Esophagus (tissue), 2 donors: ENCODE data around the gene EML4. TPM values are rescaled to one million over a fixed set of nuclear protein-coding genes. Genes with fewer than 3 reads are reported as not detected.

Experiments used
- H3K27ac ChIP-seq, 2 donors: one replicate each; pipeline ENCODE4 v1.5.1; 2013; ENCODE audit warnings: low read depth in 2 of 2, mild to moderate bottlenecking in 2 of 2, inconsistent platforms in 1 of 2, low read length in 1 of 2, moderate library complexity in 1 of 2
- H3K27me3 ChIP-seq, 2 donors: one replicate each; pipeline ENCODE4 v1.6.1; 2013; ENCODE audit warnings: low read length in 2 of 2, control low read depth in 1 of 2, mild to moderate bottlenecking in 1 of 2; ENCODE audit not compliant: insufficient read depth in 2 of 2, control insufficient read depth in 1 of 2
- H3K36me3 ChIP-seq, 2 donors: one replicate each; pipeline ENCODE4 v1.6.1; 2013; ENCODE audit warnings: low read length in 1 of 2; ENCODE audit not compliant: control insufficient read depth in 2 of 2, insufficient read depth in 2 of 2
- H3K4me1 ChIP-seq, 2 donors: one replicate each; pipeline ENCODE4 v1.6.1; 2013; ENCODE audit warnings: low read length in 1 of 2; ENCODE audit not compliant: control insufficient read depth in 2 of 2, insufficient read depth in 2 of 2
- H3K4me3 ChIP-seq, 2 donors: one replicate each; pipeline ENCODE4 v1.5.1; 2013; ENCODE audit warnings: low read length in 2 of 2, mild to moderate bottlenecking in 2 of 2, low read depth in 1 of 2, moderate library complexity in 1 of 2
- H3K9me3 ChIP-seq, 2 donors: one replicate each; pipeline ENCODE4 v1.6.1; 2013; ENCODE audit warnings: mild to moderate bottlenecking in 2 of 2, low read depth in 1 of 2, low read length in 1 of 2, moderate library complexity in 1 of 2; ENCODE audit not compliant: control insufficient read depth in 2 of 2, insufficient read depth in 1 of 2
- WGBS, 2 donors: extraction: QIAGEN DNeasy Blood & Tissue Kit; methylation state at CpG; one replicate each; pipeline ENCODE4 v1.1.7; 2013; 5-methylcytosine and 5-hydroxymethylcytosine counted together
- polyA plus RNA-seq, 2 donors: library from polyadenylated mRNA; stranded (reverse); fragments of 200-250 nt; gene quantifications; one replicate each; pipeline ENCODE4 v1.2.3, GENCODE V29; 2013
- donor health status: healthy with polysubstance abuse.
- donor health status: Bipolar disorder and iron deficiency.

The EML4 gene
- polyA plus RNA-seq, 2 donors, result 8.7 to 9.6 TPM

GRCh38 chr2:42183775-42184174, 14.6 kb downstream of the EML4 start:
- Histone ChIP-seq H3K36me3 (no peaks in the 10 kb centered on the region), H3K27me3 (no peaks in the 10 kb centered on the region), H3K27ac (no peak overlapping the region), H3K4me3 (no peak overlapping the region), H3K4me1 (no peaks in the 10 kb centered on the region), H3K9me3 (no peaks in the 10 kb centered on the region)
- 52 to 87% methylated on average over 1 of the region's 1 CpG for WGBS, 2 donors

- no peaks in the 10 kb centered on the region for H3K27me3 ChIP-seq
- H3K9me3 ChIP-seq, result no peaks in the 10 kb centered on the region
- H3K27ac ChIP-seq, result no peak overlapping the region
- H3K4me1 ChIP-seq, result no peaks in the 10 kb centered on the region
- 89% methylated on average over 3 of the region's 3 CpGs for WGBS, 2 donors
- H3K36me3 ChIP-seq, result no peaks in the 10 kb centered on the region
- no peak overlapping the region for H3K4me3 ChIP-seq
Observed at GRCh38 chr2:42184346-42184745, 15.2 kb downstream of the EML4 start.

GRCh38 chr2:42185220-42185921, 16.2 kb downstream of the EML4 start:
- Histone ChIP-seq H3K4me3 (no peak overlapping the region), H3K27me3 (no peaks in the 10 kb centered on the region), H3K36me3 (no peaks in the 10 kb centered on the region), H3K9me3 (no peaks in the 10 kb centered on the region), H3K4me1 (no peaks in the 10 kb centered on the region), H3K27ac (no peak overlapping the region)
- WGBS, 2 donors, result 78 to 86% methylated on average over 5 of the region's 5 CpGs

- WGBS, 2 donors, result 57 to 61% methylated on average over 1 of the region's 1 CpG
- H3K27ac ChIP-seq, result no peak overlapping the region
- H3K9me3 ChIP-seq, result no peaks in the 10 kb centered on the region
- H3K4me1 ChIP-seq, result no peaks in the 10 kb centered on the region
- H3K27me3 ChIP-seq, result no peaks in the 10 kb centered on the region
- no peaks in the 10 kb centered on the region for H3K36me3 ChIP-seq
- H3K4me3 ChIP-seq, result no peak overlapping the region
Observed at GRCh38 chr2:42186366-42186765, 17.2 kb downstream of the EML4 start.

GRCh38 chr2:42186945-42187632, 17.9 kb downstream of the EML4 start:
- 83 to 88% methylated on average over 8 of the region's 8 CpGs for WGBS, 2 donors
- Histone ChIP-seq H3K36me3 (no peaks in the 10 kb centered on the region), H3K27me3 (no peaks in the 10 kb centered on the region), H3K9me3 (no peaks in the 10 kb centered on the region), H3K4me1 (no peaks in the 10 kb centered on the region), H3K27ac (no peak overlapping the region), H3K4me3 (no peak overlapping the region)

- H3K4me3 ChIP-seq, result no peak overlapping the region
- H3K27me3 ChIP-seq, result no peaks in the 10 kb centered on the region
- H3K36me3 ChIP-seq, result no peaks in the 10 kb centered on the region
- no peaks in the 10 kb centered on the region for H3K9me3 ChIP-seq
- 65 to 88% methylated on average over 3 of the region's 3 CpGs for WGBS, 2 donors
- H3K4me1 ChIP-seq, result no peaks in the 10 kb centered on the region
- H3K27ac ChIP-seq, result no peak overlapping the region
Observed at GRCh38 chr2:42187886-42188285, 18.7 kb downstream of the EML4 start.

GRCh38 chr2:42189235-42189566, 20.0 kb downstream of the EML4 start:
- no peak overlapping the region for H3K4me3 ChIP-seq
- no peak overlapping the region for H3K27ac ChIP-seq
- H3K4me1 ChIP-seq, result no peaks in the 10 kb centered on the region
- 79 to 94% methylated on average over 2 of the region's 2 CpGs for WGBS, 2 donors
- H3K36me3 ChIP-seq, result no peaks in the 10 kb centered on the region
- H3K9me3 ChIP-seq, result no peaks in the 10 kb centered on the region
- H3K27me3 ChIP-seq, result no peaks in the 10 kb centered on the region

GRCh38 chr2:42190191-42190590, 21.0 kb downstream of the EML4 start:
- Histone ChIP-seq H3K27ac (no peak overlapping the region), H3K36me3 (no peaks in the 10 kb centered on the region), H3K9me3 (no peaks in the 10 kb centered on the region), H3K4me1 (no peaks in the 10 kb centered on the region), H3K4me3 (no peak overlapping the region), H3K27me3 (no peaks in the 10 kb centered on the region)
- 80 to 86% methylated on average over 2 of the region's 2 CpGs for WGBS, 2 donors

GRCh38 chr2:42191285-42192009, 22.3 kb downstream of the EML4 start:
- H3K27me3 ChIP-seq, result no peaks in the 10 kb centered on the region
- no peak overlapping the region for H3K4me3 ChIP-seq
- 72 to 86% methylated on average over 10 of the region's 10 CpGs for WGBS, 2 donors
- no peaks in the 10 kb centered on the region for H3K4me1 ChIP-seq
- H3K27ac ChIP-seq, result no peak overlapping the region
- H3K9me3 ChIP-seq, result no peaks in the 10 kb centered on the region
- no peaks in the 10 kb centered on the region for H3K36me3 ChIP-seq
